Ammon's horn (tissue), 1 donor: ENCODE data around the gene CALML3.

Experiments used
- DNase-seq: peaks from one replicate; pipeline ENCODE4 v3.0.0-alpha.2; 2016; ENCODE audit warnings: low spot score

The CALML3 gene

DNA sequence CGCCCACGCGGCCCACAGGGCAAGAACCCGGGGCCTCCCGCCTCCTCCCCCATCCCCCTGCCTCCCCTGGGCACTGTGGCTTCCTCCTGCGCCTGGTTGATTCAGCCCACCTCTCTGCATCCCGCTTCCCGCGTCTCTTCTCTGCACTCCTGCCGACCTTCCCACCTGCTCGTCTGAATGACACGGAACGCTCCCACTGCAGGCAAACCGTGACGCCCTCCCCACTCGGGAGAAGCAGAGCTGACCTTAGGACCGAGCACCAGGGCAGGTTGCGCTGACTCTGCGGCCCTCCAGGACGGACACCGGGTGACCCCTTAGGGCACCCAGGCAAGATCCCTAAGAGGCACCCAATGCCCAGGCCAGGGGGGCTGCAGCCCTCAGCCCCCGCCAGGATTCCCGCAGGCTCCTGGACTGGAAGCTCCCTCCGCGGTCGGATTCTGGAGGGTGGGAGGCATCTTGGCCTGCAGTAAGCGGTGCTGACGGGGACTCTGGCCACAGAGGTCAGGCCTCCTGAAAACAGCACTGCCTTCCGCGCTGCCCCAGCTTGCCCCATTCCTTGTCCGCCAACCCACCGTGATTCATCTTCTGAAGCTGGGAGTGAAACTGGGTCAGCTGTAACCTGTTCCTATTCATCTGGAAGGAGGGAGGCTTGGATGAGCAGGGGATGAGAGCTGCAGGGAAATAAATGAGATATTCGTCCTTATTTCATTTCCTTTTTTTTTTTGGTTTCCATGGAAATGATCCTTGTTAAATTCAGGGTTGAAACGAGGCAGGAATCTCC lies 990 bp downstream of the CALML3 start:
- no peak for DNase-seq

GRCh38 chr10:5526691-5527331 lies 2.0 kb downstream of the CALML3 start:
- DNase-seq: no peak

DNA sequence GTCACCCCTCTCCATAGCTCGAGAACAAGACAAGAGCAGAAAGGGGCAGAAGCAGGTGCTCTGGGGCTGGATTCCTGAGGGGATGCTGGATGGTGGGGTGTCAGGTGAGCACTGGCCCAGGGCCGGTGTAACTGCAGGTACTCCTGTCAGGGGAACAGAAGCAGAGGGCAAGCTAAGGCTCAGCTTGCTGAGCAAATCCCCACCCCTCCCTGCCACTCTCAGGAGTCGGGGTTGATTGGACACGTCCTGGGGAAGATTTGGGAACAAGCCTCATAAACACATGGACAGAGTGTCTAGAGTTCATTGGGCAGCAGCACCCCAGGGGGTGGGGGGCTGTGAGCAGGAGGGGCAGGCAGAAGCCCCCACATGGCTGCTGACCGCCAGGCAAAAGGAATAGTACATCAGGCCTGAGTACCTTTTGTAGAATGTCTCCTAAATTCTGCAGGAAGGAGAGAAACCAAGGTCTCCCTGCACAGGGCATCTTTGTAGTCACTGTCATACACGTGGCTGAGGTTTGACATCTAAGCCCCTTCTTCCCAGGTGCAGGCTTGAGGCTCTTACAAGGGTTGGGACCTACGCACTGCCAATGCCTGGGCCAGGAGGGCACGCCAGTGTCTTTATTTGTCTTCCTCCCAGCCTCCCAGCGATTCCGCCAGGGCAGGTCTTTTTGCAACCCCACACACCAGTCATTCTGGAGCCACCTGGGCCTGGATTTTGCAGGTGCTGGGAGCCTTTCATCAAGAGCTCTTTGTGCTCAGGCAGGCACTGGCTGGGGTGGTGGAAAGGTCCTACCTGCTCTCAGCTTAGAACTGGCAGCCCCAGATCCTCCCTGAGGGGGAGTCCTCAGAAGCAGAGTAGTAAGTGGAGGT lies 2.8 kb downstream of the CALML3 start:
- no peak for DNase-seq

DNA sequence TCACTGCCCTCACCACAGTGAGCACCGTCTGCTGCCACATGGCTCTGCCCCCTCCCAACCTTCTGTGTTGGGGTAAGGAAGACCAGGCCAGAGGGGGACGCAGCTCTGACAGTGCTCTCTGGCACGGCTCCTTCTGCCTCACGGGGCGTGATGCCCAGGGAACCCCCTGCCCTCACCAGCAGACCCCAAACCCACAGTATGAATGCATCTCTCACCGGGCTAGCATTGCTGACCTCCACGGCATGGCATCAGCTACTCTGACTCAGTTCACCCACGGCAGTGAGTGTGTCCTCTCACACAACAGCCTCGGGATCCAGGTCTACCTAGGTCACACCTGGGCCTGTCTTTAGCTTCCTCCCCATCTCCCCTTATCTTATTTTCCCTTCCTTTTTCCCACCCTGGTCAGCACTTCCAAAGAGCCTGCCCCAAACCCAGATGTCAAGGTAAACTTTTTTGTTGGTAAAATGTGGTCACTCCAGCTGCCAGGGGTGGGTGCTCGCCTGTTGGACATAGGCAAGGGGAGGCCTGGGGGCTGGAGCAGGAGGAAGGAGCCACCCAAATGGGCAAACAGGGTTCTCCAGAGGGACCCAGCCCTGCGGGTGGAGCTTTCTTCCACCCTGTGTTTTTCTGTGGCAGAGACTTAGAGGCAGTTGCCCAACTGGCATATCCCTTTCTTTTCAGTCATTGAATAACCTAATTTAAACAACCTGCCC lies 4.4 kb downstream of the CALML3 start:
- DNase-seq: no peak

GRCh38 chr10:5529702-5530411 lies 5.1 kb downstream of the CALML3 start:
- DNase-seq: no peak

GRCh38 chr10:5530412-5530806 lies 5.6 kb downstream of the CALML3 start:
- DNase-seq: no peak

GRCh38 chr10:5530846-5531557 lies 6.2 kb downstream of the CALML3 start:
- no peak for DNase-seq

- DNase-seq: no peak
These were observed 7.0 kb downstream of the CALML3 start for GRCh38 chr10:5531558-5532306.

DNA sequence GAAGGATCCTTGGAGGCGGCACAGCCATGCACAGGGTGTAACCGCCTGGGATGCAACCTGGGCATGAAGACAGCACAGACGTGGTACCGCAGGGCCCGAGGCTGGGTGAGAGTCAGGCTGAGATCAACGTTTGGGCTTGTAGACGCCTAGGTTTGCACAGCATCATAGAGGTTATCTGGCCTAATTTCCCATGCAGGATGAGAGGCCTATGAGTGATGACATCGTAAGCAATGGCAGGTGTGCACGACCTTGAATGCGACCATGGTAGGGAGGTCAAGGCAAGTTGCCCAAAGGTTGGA lies 7.5 kb downstream of the CALML3 start:
- no peak for DNase-seq

- DNase-seq: no peak
These were observed 7.9 kb downstream of the CALML3 start for GRCh38 chr10:5532618-5533097.

GRCh38 chr10:5533098-5533731 lies 8.5 kb downstream of the CALML3 start:
- DNase-seq: no peak

DNA sequence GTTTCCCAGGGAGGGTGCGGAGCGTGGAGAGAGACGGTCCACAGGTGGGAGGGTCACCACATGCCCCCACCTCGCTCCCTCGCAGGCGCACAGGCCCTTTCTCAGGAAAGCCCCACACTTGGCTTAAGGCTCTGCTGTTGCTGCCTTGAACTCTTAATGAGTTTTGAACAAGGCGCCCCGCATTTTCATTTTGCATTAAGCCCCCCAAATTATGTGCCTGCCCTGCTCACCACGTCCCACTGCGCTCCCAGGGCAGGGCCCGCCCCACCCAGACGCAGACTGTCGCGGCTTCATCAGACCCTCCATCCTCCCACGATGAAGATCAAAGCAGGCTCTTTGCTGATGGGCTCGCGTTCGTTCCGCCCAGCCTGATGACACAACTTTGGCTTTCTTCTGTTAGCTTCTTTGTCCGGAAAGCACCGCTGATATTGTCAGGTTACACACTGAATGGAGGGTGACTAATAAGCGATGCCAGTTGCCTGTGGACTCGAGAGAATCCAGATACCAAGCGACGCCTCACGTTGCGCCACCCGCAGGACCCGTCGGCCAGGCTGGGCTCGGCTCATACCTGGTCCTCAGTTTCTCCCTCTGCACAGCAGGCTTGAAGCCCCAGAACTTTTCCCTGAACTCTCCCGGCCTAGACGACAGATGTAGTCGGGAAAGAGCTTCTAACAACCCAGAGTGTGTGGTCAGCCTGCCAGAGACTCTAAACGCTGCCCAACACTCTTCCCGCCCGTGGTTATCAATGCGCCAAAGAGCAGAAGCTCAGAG lies 9.5 kb downstream of the CALML3 start:
- DNase-seq: no peak

DNA sequence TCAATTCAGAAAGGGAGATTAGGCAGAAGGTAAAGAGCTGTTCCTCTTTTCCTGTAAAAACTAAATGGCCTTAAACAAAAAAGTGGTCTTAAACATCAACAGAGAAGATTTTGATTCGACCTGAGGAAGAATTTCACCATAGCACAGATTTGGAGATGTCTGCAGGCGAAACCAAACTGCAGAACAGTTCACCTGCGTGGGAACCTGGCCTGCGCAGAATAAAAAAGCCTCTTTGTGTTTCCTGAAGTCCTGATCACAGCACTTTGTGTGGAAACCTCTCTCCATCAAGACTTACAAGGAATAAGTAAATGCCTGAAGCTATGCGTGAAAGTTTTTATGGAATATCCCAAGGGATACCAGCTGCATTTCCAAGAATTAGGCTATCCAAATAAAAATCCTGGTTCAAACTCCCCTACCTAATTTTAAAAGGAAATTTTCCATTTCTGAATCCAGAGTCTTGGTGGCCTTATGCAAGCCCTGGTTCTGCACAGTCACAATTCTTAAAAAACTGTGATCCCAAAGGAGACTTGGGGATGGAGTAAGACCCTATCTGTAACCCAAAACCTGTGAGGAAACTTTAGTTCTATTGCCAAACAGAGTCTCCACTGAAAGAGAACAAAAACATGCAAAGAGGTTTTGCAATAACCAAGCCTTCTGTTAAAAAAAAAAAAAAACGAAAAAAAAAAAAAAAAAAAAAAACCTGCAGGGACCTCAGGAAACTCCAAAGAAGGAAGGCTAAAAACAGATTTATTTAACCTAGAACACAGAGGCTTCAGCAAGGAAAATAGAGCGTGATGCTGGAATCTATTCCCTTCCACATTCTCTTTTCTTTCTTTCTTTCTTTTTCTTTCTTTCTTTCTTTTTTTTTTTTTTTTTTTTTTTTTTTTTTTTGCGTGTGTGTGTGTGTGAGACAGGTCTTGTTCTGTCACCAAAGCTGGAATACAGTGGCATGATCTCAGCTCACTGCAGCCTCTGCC lies 10.4 kb downstream of the CALML3 start:
- no peak for DNase-seq

GRCh38 chr10:5536486-5537081 lies 11.8 kb downstream of the CALML3 start:
- DNase-seq: no peak

GRCh38 chr10:5537684-5538083 lies 12.9 kb downstream of the CALML3 start:
- DNase-seq: no peak

- DNase-seq: no peak
These were observed 13.7 kb downstream of the CALML3 start for GRCh38 chr10:5538446-5538845.
